HG03025 (cell line): ENCODE data around the gene BCLAF1.

Source experiments
- ATAC-seq: cut with Tn5 transposase; IDR thresholded peaks from one replicate; pipeline ENCODE4 v1.9.1; 2021; ENCODE audit warnings: mild to moderate bottlenecking, moderate library complexity; ENCODE audit not compliant: unreplicated experiment, low FRiP score

BCLAF1 gene

GRCh38 chr6:136289579-136290409 lies at the start of gene BCLAF1:
TSS of gene BCLAF1 (minus strand) at chr6:136289846. CDS start at chr6:136279866, 9,980 bp downstream.
- peak; percentile 91 for ATAC-seq

- ATAC-seq = no peak
Observed at GRCh38 chr6:136338486-136338885, 48.8 kb upstream of the BCLAF1 start.

- no peak for ATAC-seq
Observed at GRCh38 chr6:136337606-136338005, 48.0 kb upstream of the BCLAF1 start.

GRCh38 chr6:136337121-136337520 lies 47.5 kb upstream of the BCLAF1 start:
- ATAC-seq = no peak

GRCh38 chr6:136335736-136336363 lies 46.2 kb upstream of the BCLAF1 start:
- ATAC-seq = no peak

GRCh38 chr6:136334853-136335252 lies 45.2 kb upstream of the BCLAF1 start:
- no peak for ATAC-seq

GRCh38 chr6:136334465-136334846 lies 44.8 kb upstream of the BCLAF1 start:
- ATAC-seq = no peak

GRCh38 chr6:136333824-136334464 lies 44.3 kb upstream of the BCLAF1 start:
- ATAC-seq = no peak

- ATAC-seq = no peak
Observed at GRCh38 chr6:136331461-136331860, 41.8 kb upstream of the BCLAF1 start.

- ATAC-seq = no peak
Observed at GRCh38 chr6:136330634-136331033, 41.0 kb upstream of the BCLAF1 start.

GRCh38 chr6:136326038-136326553 lies 36.5 kb upstream of the BCLAF1 start:
- ATAC-seq = no peak

GRCh38 chr6:136324686-136325380 lies 35.2 kb upstream of the BCLAF1 start:
- ATAC-seq = no peak

GRCh38 chr6:136323431-136324112 lies 33.9 kb upstream of the BCLAF1 start:
- ATAC-seq = no peak

- no peak for ATAC-seq
Observed at GRCh38 chr6:136319732-136320131, 30.1 kb upstream of the BCLAF1 start.

GRCh38 chr6:136318676-136319075 lies 29.0 kb upstream of the BCLAF1 start:
- no peak for ATAC-seq

GRCh38 chr6:136317971-136318370 lies 28.3 kb upstream of the BCLAF1 start:
- no peak for ATAC-seq

- no peak for ATAC-seq
Observed at GRCh38 chr6:136317021-136317694, 27.5 kb upstream of the BCLAF1 start.

GRCh38 chr6:136315594-136315993 lies 25.9 kb upstream of the BCLAF1 start:
- ATAC-seq = no peak

- no peak for ATAC-seq
Observed at GRCh38 chr6:136312975-136313374, 23.3 kb upstream of the BCLAF1 start.
